T-helper 1 cell treated with Interleukin-12 subunit alpha and Interleukin-12 subunit beta and Interleukin-4 antibody, amounts not matched to agents 30 μg/mL and 1 μg/mL, for 36 hours (primary cell): ENCODE data around the gene DDX49.
"Not testable (repeated sequence)": the region's sequence is repeated elsewhere in the genome, so short reads cannot be mapped to it uniquely, and the experiment has no call there.

ENCODE experiments used
- H3K27ac Mint-ChIP-seq: one replicate; pipeline ENCODE4 v1.8.0; 2021; ENCODE audit warnings: mild to moderate bottlenecking, mixed read lengths
- H3K27me3 Mint-ChIP-seq: one replicate; pipeline ENCODE4 v1.8.0; 2021; ENCODE audit warnings: low read depth, mixed read lengths
- H3K36me3 Mint-ChIP-seq: one replicate; pipeline ENCODE4 v1.8.0; 2021; ENCODE audit warnings: low read depth, mixed read lengths
- H3K4me1 Mint-ChIP-seq: one replicate; pipeline ENCODE4 v1.8.0; 2021; ENCODE audit warnings: low read depth, mixed read lengths
- H3K4me3 Mint-ChIP-seq: one replicate; pipeline ENCODE4 v1.8.0; 2021; ENCODE audit warnings: mild to moderate bottlenecking, moderate library complexity, mixed read lengths
- H3K9me3 Mint-ChIP-seq: one replicate; pipeline ENCODE4 v1.8.0; 2021; ENCODE audit warnings: mixed read lengths

Gene DDX49

DNA sequence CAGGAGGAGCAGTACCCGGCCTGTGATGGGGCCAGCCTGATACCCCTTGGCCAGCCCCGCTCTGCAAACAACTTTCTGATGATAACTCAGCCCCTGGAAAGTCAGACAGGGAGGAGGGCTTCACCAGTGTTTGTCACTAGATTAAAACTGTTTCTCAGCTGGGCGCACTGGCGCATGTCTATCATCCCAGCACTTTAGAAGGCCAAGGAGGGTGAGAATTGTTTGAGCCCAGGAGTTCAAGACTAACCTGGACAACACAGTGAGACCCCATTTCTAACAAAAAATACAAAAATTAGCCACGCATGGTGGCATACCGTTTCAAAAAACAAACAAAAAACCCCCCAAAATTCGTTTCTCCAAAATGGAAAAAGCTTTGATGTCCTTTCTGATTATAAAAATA is 18.0 kb upstream of the DDX49 start:
- peaks cover 14% of the 10 kb centered on the region for H3K27me3 Mint-ChIP-seq
- H3K4me1 Mint-ChIP-seq: peaks cover under 1% of the 10 kb centered on the region
- H3K36me3 Mint-ChIP-seq: peaks cover 10% of the 10 kb centered on the region

GRCh38 chr19:18902519-18902918 is 17.0 kb upstream of the DDX49 start:
- not testable (repeated sequence) for H3K27ac Mint-ChIP-seq, H3K4me1 Mint-ChIP-seq, H3K9me3 Mint-ChIP-seq, H3K27me3 Mint-ChIP-seq, H3K4me3 Mint-ChIP-seq
- H3K36me3 Mint-ChIP-seq: peaks cover 10% of the 10 kb centered on the region

More for the DNA sequence above, 18.0 kb upstream of the DDX49 start:
- Mint-ChIP-seq H3K9me3 (no peaks in the 10 kb centered on the region), H3K4me3 (no peak overlapping the region), H3K27ac (no peak overlapping the region)

- no peaks in the 10 kb centered on the region for H3K27me3 Mint-ChIP-seq
- H3K27ac Mint-ChIP-seq: no peak overlapping the region
- peaks cover 10% of the 10 kb centered on the region for H3K36me3 Mint-ChIP-seq
- no peak overlapping the region for H3K4me3 Mint-ChIP-seq
- no peaks in the 10 kb centered on the region for H3K4me1 Mint-ChIP-seq
- no peaks in the 10 kb centered on the region for H3K9me3 Mint-ChIP-seq
Observed at GRCh38 chr19:18903156-18904037, 16.1 kb upstream of the DDX49 start.

GRCh38 chr19:18904334-18905057 is 15.0 kb upstream of the DDX49 start:
- Mint-ChIP-seq H3K9me3 (no peaks in the 10 kb centered on the region), H3K4me3 (no peak overlapping the region), H3K4me1 (no peaks in the 10 kb centered on the region), H3K36me3 (peaks cover 10% of the 10 kb centered on the region), H3K27ac (no peak overlapping the region), H3K27me3 (no peaks in the 10 kb centered on the region)

GRCh38 chr19:18905058-18905456 is 14.5 kb upstream of the DDX49 start:
- no peaks in the 10 kb centered on the region for H3K9me3 Mint-ChIP-seq
- no peaks in the 10 kb centered on the region for H3K4me1 Mint-ChIP-seq
- H3K4me3 Mint-ChIP-seq: no peak overlapping the region
- H3K27me3 Mint-ChIP-seq: no peaks in the 10 kb centered on the region
- H3K27ac Mint-ChIP-seq: no peak overlapping the region
- H3K36me3 Mint-ChIP-seq: peaks cover 13% of the 10 kb centered on the region

GRCh38 chr19:18905513-18906236 is 13.8 kb upstream of the DDX49 start:
- H3K4me1 Mint-ChIP-seq: no peaks in the 10 kb centered on the region
- H3K27ac Mint-ChIP-seq: no peak overlapping the region
- peaks cover 11% of the 10 kb centered on the region for H3K36me3 Mint-ChIP-seq
- no peaks in the 10 kb centered on the region for H3K27me3 Mint-ChIP-seq
- H3K9me3 Mint-ChIP-seq: no peaks in the 10 kb centered on the region
- H3K4me3 Mint-ChIP-seq: no peak overlapping the region

DNA sequence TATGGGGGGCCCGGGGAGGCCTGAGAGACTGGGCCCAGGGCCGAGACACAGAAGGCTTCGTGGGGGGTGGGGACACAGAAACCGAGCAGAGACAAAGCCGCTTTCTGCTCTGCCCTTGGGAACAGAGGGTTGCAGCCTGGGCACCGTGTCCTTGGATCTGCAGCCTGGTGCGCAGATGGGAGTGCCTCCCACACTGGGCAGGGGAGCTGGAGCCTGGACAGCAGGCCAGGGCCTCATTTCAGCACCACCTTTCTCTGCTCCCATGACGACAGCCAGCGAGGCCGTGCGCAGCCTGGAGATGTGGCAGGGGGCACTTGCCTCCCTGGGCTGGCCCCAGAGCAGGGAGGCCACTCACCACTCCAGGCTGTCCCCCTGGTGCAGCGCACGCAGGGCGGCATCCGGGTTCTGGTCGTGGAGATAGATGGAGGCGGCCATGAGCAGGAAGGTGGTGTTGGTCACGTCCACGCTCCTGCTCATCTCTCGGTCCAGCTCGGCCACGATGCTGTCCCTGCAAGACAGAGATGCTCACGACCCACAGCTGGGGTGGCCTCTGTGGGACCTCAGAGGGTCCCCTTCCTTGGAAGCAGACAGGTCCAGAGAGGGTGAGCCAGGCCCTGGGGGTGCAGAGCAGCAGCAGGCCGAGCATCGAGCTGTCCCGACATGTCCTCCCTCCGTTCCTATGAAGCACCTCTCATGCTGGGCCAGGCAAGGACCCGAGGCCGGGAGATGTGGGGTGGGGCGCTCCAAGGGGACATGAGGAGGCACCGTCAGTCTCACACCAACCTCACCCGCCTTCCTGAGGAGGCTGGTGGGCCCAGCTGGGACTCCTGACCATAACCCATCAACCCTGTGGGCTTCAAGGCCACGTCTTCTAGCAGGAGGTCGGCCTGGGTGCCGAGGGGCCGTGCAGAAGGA is 12.7 kb upstream of the DDX49 start:
- Mint-ChIP-seq H3K4me3 (no peak overlapping the region), H3K9me3 (no peaks in the 10 kb centered on the region), H3K4me1 (no peaks in the 10 kb centered on the region), H3K27me3 (no peaks in the 10 kb centered on the region), H3K36me3 (peaks cover 7% of the 10 kb centered on the region), H3K27ac (no peak overlapping the region)

- H3K4me3 Mint-ChIP-seq: no peak overlapping the region
- H3K36me3 Mint-ChIP-seq: peaks cover 16% of the 10 kb centered on the region
- no peaks in the 10 kb centered on the region for H3K9me3 Mint-ChIP-seq
- no peak overlapping the region for H3K27ac Mint-ChIP-seq
- no peaks in the 10 kb centered on the region for H3K27me3 Mint-ChIP-seq
- H3K4me1 Mint-ChIP-seq: no peaks in the 10 kb centered on the region
Observed at GRCh38 chr19:18908917-18909619, 10.4 kb upstream of the DDX49 start.

GRCh38 chr19:18910010-18910409 is 9.5 kb upstream of the DDX49 start:
- Mint-ChIP-seq H3K4me1 (peaks cover 1% of the 10 kb centered on the region), H3K4me3 (no peak overlapping the region), H3K27ac (no peak overlapping the region), H3K9me3 (no peaks in the 10 kb centered on the region), H3K36me3 (peaks cover 16% of the 10 kb centered on the region), H3K27me3 (no peaks in the 10 kb centered on the region)

- Mint-ChIP-seq H3K27me3 (no peaks in the 10 kb centered on the region), H3K4me3 (no peak overlapping the region), H3K9me3 (no peaks in the 10 kb centered on the region), H3K27ac (no peak overlapping the region), H3K4me1 (peaks cover 3% of the 10 kb centered on the region), H3K36me3 (peaks cover 12% of the 10 kb centered on the region)
Observed at GRCh38 chr19:18910801-18911436, 8.6 kb upstream of the DDX49 start.

DNA sequence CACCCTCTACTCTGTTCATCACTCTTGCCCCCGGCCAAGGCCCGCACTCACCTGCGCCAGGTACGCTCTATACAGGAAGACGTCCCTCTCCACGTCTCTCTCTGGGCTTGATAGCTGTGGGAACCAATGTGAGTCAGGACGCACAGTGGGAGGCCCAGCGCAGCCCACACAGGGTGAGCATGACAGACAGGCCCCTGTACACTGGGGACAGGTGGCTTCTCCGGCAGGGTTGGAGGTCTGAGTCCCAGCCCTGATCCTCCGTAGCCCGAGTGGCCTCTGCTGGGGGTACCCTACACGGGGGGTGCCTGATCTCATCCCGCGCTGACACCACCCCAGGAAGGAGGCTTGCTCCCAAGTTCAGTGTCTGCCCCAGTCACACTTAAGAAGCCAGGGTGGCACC is 6.6 kb upstream of the DDX49 start:
- Mint-ChIP-seq H3K27ac (no peak overlapping the region), H3K4me1 (peaks cover 10% of the 10 kb centered on the region), H3K27me3 (no peaks in the 10 kb centered on the region), H3K9me3 (no peaks in the 10 kb centered on the region), H3K4me3 (no peak overlapping the region), H3K36me3 (peaks cover 17% of the 10 kb centered on the region)

- Mint-ChIP-seq H3K4me3 (no peak overlapping the region), H3K27me3 (no peaks in the 10 kb centered on the region), H3K27ac (no peak overlapping the region), H3K36me3 (peaks cover 17% of the 10 kb centered on the region), H3K4me1 (peaks cover 10% of the 10 kb centered on the region), H3K9me3 (no peaks in the 10 kb centered on the region)
Observed at GRCh38 chr19:18913466-18913865, 6.0 kb upstream of the DDX49 start.

GRCh38 chr19:18915639-18916038 is 3.9 kb upstream of the DDX49 start:
- Mint-ChIP-seq H3K27me3 (no peaks in the 10 kb centered on the region), H3K27ac (no peak overlapping the region), H3K4me1 (peaks cover 13% of the 10 kb centered on the region), H3K9me3 (no peaks in the 10 kb centered on the region), H3K4me3 (peak overlapping the region; percentile 34), H3K36me3 (peaks cover 14% of the 10 kb centered on the region)
